Right renal pelvis (tissue), 4 donors: ENCODE results near the gene PRODH2. TPM values are rescaled to one million over a fixed set of nuclear protein-coding genes. Genes with fewer than 3 reads are reported as not detected.

Experiments used
- polyA plus RNA-seq, 4 donors: library from polyadenylated mRNA; unstranded; fragments of 120-200 nt; gene quantifications; one replicate each; pipeline ENCODE4 v1.2.1, GENCODE V29; 2013; ENCODE audit not compliant: insufficient read length in 4 of 4

PRODH2 gene
- polyA plus RNA-seq, 4 donors = 24.6 to 48.0 (median 32.4) TPM

Other genes starting within 250 kb of the PRODH2 start
- gene ATP4A, start 249.2 kb downstream of the PRODH2 start, polyA plus RNA-seq = under 1 TPM in 2 of 4 donors, not detected in 2; 0.05 to 0.10 TPM
- gene PMIS2, start 226.7 kb downstream of the PRODH2 start, polyA plus RNA-seq = not detected
- gene HAUS5, start 200.1 kb downstream of the PRODH2 start, polyA plus RNA-seq = 10 to 100 TPM; 26.6 to 28.5 (median 27.3) TPM
- 10 to 100 TPM; 57.9 to 94.9 (median 60.8) TPM for gene RBM42, start 183.8 kb downstream of the PRODH2 start, polyA plus RNA-seq
- 1 to 10 TPM; 1.6 to 3.1 (median 1.7) TPM for gene ETV2, start 171.1 kb downstream of the PRODH2 start, polyA plus RNA-seq
- gene COX6B1, start 164.5 kb downstream of the PRODH2 start, polyA plus RNA-seq = 100 to 1,000 TPM; 306 to 370 (median 344) TPM
- gene UPK1A, start 146.3 kb downstream of the PRODH2 start, polyA plus RNA-seq = 10 to 100 TPM in 3 of 4 donors, 1 to 10 TPM in 1; 1.6 to 48.7 (median 31.6) TPM
- under 1 TPM in 3 of 4 donors, not detected in 1; 0.37 to 0.51 (median 0.42) TPM for gene ZBTB32, start 108.3 kb downstream of the PRODH2 start, polyA plus RNA-seq
- gene KMT2B, start 94.8 kb downstream of the PRODH2 start, polyA plus RNA-seq = 10 to 100 TPM; 28.1 to 36.6 (median 31.8) TPM
- gene IGFLR1, start 70.4 kb downstream of the PRODH2 start, polyA plus RNA-seq = 1 to 10 TPM; 2.1 to 4.0 (median 2.9) TPM
- gene U2AF1L4, start 67.4 kb downstream of the PRODH2 start, polyA plus RNA-seq = 10 to 100 TPM; 15.6 to 19.8 (median 17.1) TPM
- 10 to 100 TPM; 62.5 to 86.3 (median 68.7) TPM for gene PSENEN, start 67.2 kb downstream of the PRODH2 start, polyA plus RNA-seq
- 10 to 100 TPM in 1 of 4 donors, 1 to 10 TPM in 3; 8.3 to 11.1 (median 9.4) TPM for gene LIN37, start 64.3 kb downstream of the PRODH2 start, polyA plus RNA-seq
- gene HSPB6, start 55.8 kb downstream of the PRODH2 start, polyA plus RNA-seq = 10 to 100 TPM; 26.2 to 30.4 (median 27.8) TPM
- 10 to 100 TPM; 14.8 to 20.4 (median 16.5) TPM for gene PROSER3, start 54.7 kb downstream of the PRODH2 start, polyA plus RNA-seq
- gene ARHGAP33, start 37.3 kb downstream of the PRODH2 start, polyA plus RNA-seq = 10 to 100 TPM; 21.1 to 33.2 (median 23.7) TPM
- 100 to 1,000 TPM; 133 to 187 (median 153) TPM for gene NPHS1, start 39.7 kb upstream of the PRODH2 start, polyA plus RNA-seq
- gene KIRREL2, start 44.1 kb upstream of the PRODH2 start, polyA plus RNA-seq = 10 to 100 TPM; 10.1 to 14.6 (median 11.2) TPM
- 10 to 100 TPM; 23.6 to 33.2 (median 27.2) TPM for gene APLP1, start 55.7 kb upstream of the PRODH2 start, polyA plus RNA-seq
- gene NFKBID, start 87.7 kb upstream of the PRODH2 start, polyA plus RNA-seq = 1 to 10 TPM; 2.5 to 2.9 (median 2.6) TPM
- 1 to 10 TPM; 2.7 to 3.2 (median 2.9) TPM for gene HCST, start 89.7 kb upstream of the PRODH2 start, polyA plus RNA-seq
- 10 to 100 TPM in 1 of 4 donors, 1 to 10 TPM in 3; 8.4 to 12.6 (median 8.8) TPM for gene TYROBP, start 95.5 kb upstream of the PRODH2 start, polyA plus RNA-seq
- 10 to 100 TPM; 10.7 to 16.9 (median 11.7) TPM for gene LRFN3, start 123.5 kb upstream of the PRODH2 start, polyA plus RNA-seq
- gene SDHAF1, start 182.3 kb upstream of the PRODH2 start, polyA plus RNA-seq = 10 to 100 TPM; 12.7 to 18.6 (median 13.2) TPM
- 10 to 100 TPM; 10.2 to 13.5 (median 11.9) TPM for gene SYNE4, start 196.0 kb upstream of the PRODH2 start, polyA plus RNA-seq
- 10 to 100 TPM; 13.8 to 18.5 (median 15.2) TPM for gene ALKBH6, start 201.4 kb upstream of the PRODH2 start, polyA plus RNA-seq
- 10 to 100 TPM; 51.9 to 65.4 (median 58.4) TPM for gene CLIP3, start 220.0 kb upstream of the PRODH2 start, polyA plus RNA-seq
- 10 to 100 TPM; 11.6 to 17.0 (median 12.3) TPM for gene THAP8, start 241.4 kb upstream of the PRODH2 start, polyA plus RNA-seq
- gene WDR62, start 242.1 kb upstream of the PRODH2 start, polyA plus RNA-seq = 1 to 10 TPM; 3.6 to 5.1 (median 4.6) TPM